OCI-LY1 (cell line): Measurements from ENCODE around the gene OCLN.

ENCODE experiments used
- EZH2 ChIP-seq: fragments of 200-600 bp; sonication (generic), shearing (Covaris generic); IDR thresholded peaks from 2 replicates; pipeline ENCODE4 v1.8.0; 2017; ENCODE audit warnings: borderline replicate concordance, mixed run types, mild to moderate bottlenecking, antibody characterized with exemption, low read length, moderate library complexity, mixed read lengths
- TF ChIP-seq, protein P1 (sequence below): fragments of 200-600 bp; sonication (generic), shearing (Covaris generic); IDR thresholded peaks from 2 replicates; pipeline ENCODE4 v1.5.1; 2017; ENCODE audit warnings: mild to moderate bottlenecking, antibody characterized with exemption, low read length, moderate library complexity, mixed read lengths

GRCh38 chr5:69509212-69509611 lies 16.6 kb downstream of the OCLN start:
- TF ChIP-seq, protein P1, sequence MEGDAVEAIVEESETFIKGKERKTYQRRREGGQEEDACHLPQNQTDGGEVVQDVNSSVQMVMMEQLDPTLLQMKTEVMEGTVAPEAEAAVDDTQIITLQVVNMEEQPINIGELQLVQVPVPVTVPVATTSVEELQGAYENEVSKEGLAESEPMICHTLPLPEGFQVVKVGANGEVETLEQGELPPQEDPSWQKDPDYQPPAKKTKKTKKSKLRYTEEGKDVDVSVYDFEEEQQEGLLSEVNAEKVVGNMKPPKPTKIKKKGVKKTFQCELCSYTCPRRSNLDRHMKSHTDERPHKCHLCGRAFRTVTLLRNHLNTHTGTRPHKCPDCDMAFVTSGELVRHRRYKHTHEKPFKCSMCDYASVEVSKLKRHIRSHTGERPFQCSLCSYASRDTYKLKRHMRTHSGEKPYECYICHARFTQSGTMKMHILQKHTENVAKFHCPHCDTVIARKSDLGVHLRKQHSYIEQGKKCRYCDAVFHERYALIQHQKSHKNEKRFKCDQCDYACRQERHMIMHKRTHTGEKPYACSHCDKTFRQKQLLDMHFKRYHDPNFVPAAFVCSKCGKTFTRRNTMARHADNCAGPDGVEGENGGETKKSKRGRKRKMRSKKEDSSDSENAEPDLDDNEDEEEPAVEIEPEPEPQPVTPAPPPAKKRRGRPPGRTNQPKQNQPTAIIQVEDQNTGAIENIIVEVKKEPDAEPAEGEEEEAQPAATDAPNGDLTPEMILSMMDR = no peak
- TF ChIP-seq EZH2 = no peak
